BE2C (cell line): ENCODE measurements around the gene TFRC. TPM values are rescaled to one million over a fixed set of nuclear protein-coding genes. Genes with fewer than 3 reads are reported as not detected.

Experiments
- DNase-seq: peaks from one replicate; pipeline ENCODE4 v3.0.0-alpha.2; 2020
- H3K27me3 ChIP-seq: fragments of 250-450 bp; sonication (Bioruptor Pico); 2 replicates; pipeline ENCODE4 v1.5.1; 2020; ENCODE audit warnings: mild to moderate bottlenecking
- H3K36me3 ChIP-seq: fragments of 250-450 bp; sonication (Bioruptor Pico); 2 replicates; pipeline ENCODE4 v1.5.1; 2020; ENCODE audit warnings: mild to moderate bottlenecking
- H3K4me1 ChIP-seq: fragments of 250-450 bp; sonication (Bioruptor Pico); 2 replicates; pipeline ENCODE4 v1.5.1; 2020
- H3K4me3 ChIP-seq: 2 replicates; pipeline ENCODE4 v1.5.1; 2011; ENCODE audit warnings: low read depth, low read length
- H3K9me3 ChIP-seq: fragments of 250-450 bp; sonication (Bioruptor Pico); 2 replicates; pipeline ENCODE4 v1.5.1; 2020
- CTCF ChIP-seq: IDR thresholded peaks from 2 replicates; pipeline ENCODE4 v1.5.1; 2012; ENCODE audit warnings: mild to moderate bottlenecking, low read depth, low read length
- polyA plus RNA-seq: library from polyadenylated mRNA; unstranded; fragments of >200 nt; gene quantifications from one replicate; pipeline ENCODE4 v1.2.1, GENCODE V29; 2012; ENCODE audit warnings: low read depth, missing spikeins; ENCODE audit not compliant: insufficient read length, insufficient read depth

The TFRC gene
- polyA plus RNA-seq, result 102 TPM

- peak; percentile 99 for DNase-seq
- H3K27me3 ChIP-seq, result no peaks in the 10 kb centered on the region
- no peaks in the 10 kb centered on the region for H3K9me3 ChIP-seq
- H3K36me3 ChIP-seq, result no peaks in the 10 kb centered on the region
- H3K4me1 ChIP-seq, result no peaks in the 10 kb centered on the region
- TF ChIP-seq CTCF, result no peak
- peak within 1 kb of the TSS; percentile 78 for H3K4me3 ChIP-seq
These were observed at the start of gene TFRC for GRCh38 chr3:196081834-196082618. TFRC (minus strand) TSS chr3:196082090; CDS start chr3:196077099, 4,991 bp downstream.

- no peak for TF ChIP-seq CTCF
- Histone ChIP-seq H3K4me1 (no peaks in the 10 kb centered on the region), H3K9me3 (no peaks in the 10 kb centered on the region), H3K27me3 (no peaks in the 10 kb centered on the region), H3K36me3 (no peaks in the 10 kb centered on the region), H3K4me3 (no peak overlapping the region)
- DNase-seq, result no peak
These were observed 46.4 kb upstream of the TFRC start for GRCh38 chr3:196128172-196128843.

- no peaks in the 10 kb centered on the region for H3K36me3 ChIP-seq
- no peaks in the 10 kb centered on the region for H3K9me3 ChIP-seq
- H3K27me3 ChIP-seq, result no peaks in the 10 kb centered on the region
- H3K4me3 ChIP-seq, result no peak overlapping the region
- no peak for TF ChIP-seq CTCF
- DNase-seq, result no peak
- H3K4me1 ChIP-seq, result no peaks in the 10 kb centered on the region
These were observed 45.6 kb upstream of the TFRC start for GRCh38 chr3:196127308-196128040.

- Histone ChIP-seq H3K4me3 (no peak overlapping the region), H3K9me3 (no peaks in the 10 kb centered on the region), H3K4me1 (no peaks in the 10 kb centered on the region; the same call in 1 of the 2 replicates), H3K27me3 (no peaks in the 10 kb centered on the region), H3K36me3 (no peaks in the 10 kb centered on the region)
- no peak for DNase-seq
- TF ChIP-seq CTCF, result no peak
These were observed 42.7 kb upstream of the TFRC start for GRCh38 chr3:196124608-196125007.

- H3K9me3 ChIP-seq, result no peaks in the 10 kb centered on the region
- H3K4me3 ChIP-seq, result no peak overlapping the region
- TF ChIP-seq CTCF, result no peak
- no peaks in the 10 kb centered on the region for H3K27me3 ChIP-seq
- DNase-seq, result no peak
- H3K36me3 ChIP-seq, result no peaks in the 10 kb centered on the region
- H3K4me1 ChIP-seq, result no peaks in the 10 kb centered on the region; the same call in 1 of the 2 replicates
These were observed 40.8 kb upstream of the TFRC start for GRCh38 chr3:196122688-196123046.
